BLaER1 treated with 17β-estradiol and CSF1 and Interleukin-3, amounts not matched to agents 10 nM and 100 nM (cell line): ENCODE results near the gene POU6F2.

ENCODE experiments used
- H3K27ac ChIP-seq, 11 experiments: shearing (Covaris generic); formaldehyde crosslinking; 2 replicates each; pipeline ENCODE4 v1.8.1; 2022
- H3K27me3 ChIP-seq, 11 experiments: shearing (Covaris generic); formaldehyde crosslinking; 2 replicates each; pipeline ENCODE4 v1.8.1; 2022
- H3K36me3 ChIP-seq, 11 experiments: shearing (Covaris generic); formaldehyde crosslinking; 2 replicates each; pipeline ENCODE4 v1.8.1; 2022
- H3K4me1 ChIP-seq, 10 experiments: shearing (Covaris generic); formaldehyde crosslinking; 2 replicates each; pipeline ENCODE4 v1.8.1; 2022
- H3K4me2 ChIP-seq, 11 experiments: shearing (Covaris generic); formaldehyde crosslinking; 2 replicates each; pipeline ENCODE4 v1.8.1; 2022
- H3K4me3 ChIP-seq, 10 experiments: shearing (Covaris generic); formaldehyde crosslinking; 2 replicates each; pipeline ENCODE4 v1.8.1; 2022
- H3K9ac ChIP-seq, 11 experiments: shearing (Covaris generic); formaldehyde crosslinking; 2 replicates each; pipeline ENCODE4 v1.8.1; 2022
- H3K9me3 ChIP-seq, 11 experiments: shearing (Covaris generic); formaldehyde crosslinking; replicated peaks in 1 of 11; 2 replicates each; pipeline ENCODE4 v1.8.1; 2022
- H4K20me1 ChIP-seq, 11 experiments: shearing (Covaris generic); formaldehyde crosslinking; 2 replicates each; pipeline ENCODE4 v1.8.1; 2022
- Cebpa-rat ChIP-seq, 11 experiments: shearing (Covaris generic); IDR thresholded peaks; 2 replicates each; pipeline ENCODE4 v1.8.1; 2022

The POU6F2 gene

GRCh38 chr7:39228946-39229345 is 251.2 kb downstream of the POU6F2 start:
- no peaks in the 10 kb centered on the region for H3K36me3 ChIP-seq
- H3K4me2 ChIP-seq, result no peak overlapping the region
- no peak for TF ChIP-seq Cebpa-rat (IDR thresholded peaks at IDR 0.05)
- no peak overlapping the region for H3K27ac ChIP-seq
- no peaks in the 10 kb centered on the region for H3K27me3 ChIP-seq
- no peaks in the 10 kb centered on the region for H3K9me3 ChIP-seq
- no peaks in the 10 kb centered on the region for H4K20me1 ChIP-seq
- H3K4me1 ChIP-seq, result no peaks in the 10 kb centered on the region
- H3K9ac ChIP-seq, result no peak overlapping the region
- H3K4me3 ChIP-seq, result no peak overlapping the region

- H4K20me1 ChIP-seq, result no peaks in the 10 kb centered on the region
- H3K4me2 ChIP-seq, result no peak overlapping the region
- H3K9me3 ChIP-seq, result no peaks in the 10 kb centered on the region
- H3K27me3 ChIP-seq, result no peaks in the 10 kb centered on the region
- no peaks in the 10 kb centered on the region for H3K36me3 ChIP-seq
- H3K9ac ChIP-seq, result no peak overlapping the region
- H3K27ac ChIP-seq, result no peak overlapping the region
- H3K4me3 ChIP-seq, result no peak overlapping the region
- H3K4me1 ChIP-seq, result peaks cover 0 to 10% (median 0%) of the 10 kb centered on the region in 10 experiments; a peak in 2 of 20 replicates
- no peak for TF ChIP-seq Cebpa-rat (IDR thresholded peaks at IDR 0.05)
These were observed 256.3 kb downstream of the POU6F2 start for GRCh38 chr7:39233851-39234529.

- TF ChIP-seq Cebpa-rat (IDR thresholded peaks at IDR 0.05), result no peak
- Histone ChIP-seq H3K4me1 (peaks cover 0 to 10% (median 0%) of the 10 kb centered on the region in 10 experiments; a peak in 2 of 20 replicates), H4K20me1 (no peaks in the 10 kb centered on the region), H3K27me3 (no peaks in the 10 kb centered on the region), H3K4me2 (no peak overlapping the region), H3K27ac (no peak overlapping the region), H3K36me3 (no peaks in the 10 kb centered on the region), H3K4me3 (no peak overlapping the region), H3K9ac (no peak overlapping the region), H3K9me3 (peaks cover 0 to 10% (median 6%) of the 10 kb centered on the region in 11 experiments; a peak in 6 of 22 replicates)
These were observed 260.6 kb downstream of the POU6F2 start for GRCh38 chr7:39238234-39238869.

- no peaks in the 10 kb centered on the region for H3K27me3 ChIP-seq
- H3K4me3 ChIP-seq, result no peak overlapping the region
- H3K4me1 ChIP-seq, result peaks cover 0 to 3% (median 0%) of the 10 kb centered on the region in 10 experiments; a peak in 2 of 20 replicates
- H3K27ac ChIP-seq, result no peak overlapping the region
- H3K4me2 ChIP-seq, result no peak overlapping the region
- no peaks in the 10 kb centered on the region for H4K20me1 ChIP-seq
- no peaks in the 10 kb centered on the region for H3K36me3 ChIP-seq
- no peak overlapping the region for H3K9ac ChIP-seq
- no peak for TF ChIP-seq Cebpa-rat (IDR thresholded peaks at IDR 0.05)
- peaks cover 0 to 10% (median 6%) of the 10 kb centered on the region in 11 experiments; a peak in 6 of 22 replicates for H3K9me3 ChIP-seq
These were observed 263.2 kb downstream of the POU6F2 start for GRCh38 chr7:39240864-39241263.

- Histone ChIP-seq H3K4me3 (no peak overlapping the region), H3K9me3 (peaks cover 0 to 2% (median 0%) of the 10 kb centered on the region in 11 experiments; a peak in 1 of 22 replicates), H3K36me3 (no peaks in the 10 kb centered on the region), H3K9ac (no peak overlapping the region), H3K27ac (no peak overlapping the region), H3K27me3 (no peaks in the 10 kb centered on the region), H4K20me1 (no peaks in the 10 kb centered on the region), H3K4me1 (no peaks in the 10 kb centered on the region), H3K4me2 (no peak overlapping the region)
- TF ChIP-seq Cebpa-rat (IDR thresholded peaks at IDR 0.05), result no peak
These were observed 269.9 kb downstream of the POU6F2 start for GRCh38 chr7:39247576-39247975.

GRCh38 chr7:39248041-39248691 is 270.5 kb downstream of the POU6F2 start:
- Histone ChIP-seq H3K27me3 (no peaks in the 10 kb centered on the region), H3K4me3 (no peak overlapping the region)

GRCh38 chr7:39248692-39249090 is 271.0 kb downstream of the POU6F2 start:
- H3K4me1 ChIP-seq, result no peaks in the 10 kb centered on the region
- H3K4me2 ChIP-seq, result no peak overlapping the region
- H3K27ac ChIP-seq, result no peak overlapping the region
- no peaks in the 10 kb centered on the region for H3K36me3 ChIP-seq
- H4K20me1 ChIP-seq, result no peaks in the 10 kb centered on the region
- H3K9ac ChIP-seq, result no peak overlapping the region
- H3K27me3 ChIP-seq, result no peaks in the 10 kb centered on the region
- no peak for TF ChIP-seq Cebpa-rat (IDR thresholded peaks at IDR 0.05)
- no peaks in the 10 kb centered on the region for H3K9me3 ChIP-seq
- no peak overlapping the region for H3K4me3 ChIP-seq

More at GRCh38 chr7:39248041-39248691, 270.5 kb downstream of the POU6F2 start:
- H3K9me3 ChIP-seq, result no peaks in the 10 kb centered on the region
- no peak for TF ChIP-seq Cebpa-rat (IDR thresholded peaks at IDR 0.05)
- no peak overlapping the region for H3K4me2 ChIP-seq
- no peak overlapping the region for H3K9ac ChIP-seq
- no peaks in the 10 kb centered on the region for H3K4me1 ChIP-seq
- no peak overlapping the region for H3K27ac ChIP-seq
- H4K20me1 ChIP-seq, result no peaks in the 10 kb centered on the region
- no peaks in the 10 kb centered on the region for H3K36me3 ChIP-seq

GRCh38 chr7:39249635-39250152 is 272.0 kb downstream of the POU6F2 start:
- Histone ChIP-seq H3K4me3 (no peak overlapping the region), H3K9ac (no peak overlapping the region), H4K20me1 (no peaks in the 10 kb centered on the region), H3K4me1 (no peaks in the 10 kb centered on the region), H3K36me3 (no peaks in the 10 kb centered on the region), H3K27ac (no peak overlapping the region), H3K27me3 (no peaks in the 10 kb centered on the region), H3K4me2 (no peak overlapping the region), H3K9me3 (no peaks in the 10 kb centered on the region)
- TF ChIP-seq Cebpa-rat (IDR thresholded peaks at IDR 0.05), result no peak

GRCh38 chr7:39252916-39253315 is 275.2 kb downstream of the POU6F2 start:
- H3K27ac ChIP-seq, result no peak overlapping the region
- no peaks in the 10 kb centered on the region for H3K9me3 ChIP-seq
- no peaks in the 10 kb centered on the region for H3K36me3 ChIP-seq
- no peak for TF ChIP-seq Cebpa-rat (IDR thresholded peaks at IDR 0.05)
- no peaks in the 10 kb centered on the region for H3K27me3 ChIP-seq
- no peaks in the 10 kb centered on the region for H4K20me1 ChIP-seq
- no peak overlapping the region for H3K4me2 ChIP-seq
- no peak overlapping the region for H3K9ac ChIP-seq
- no peaks in the 10 kb centered on the region for H3K4me1 ChIP-seq
- H3K4me3 ChIP-seq, result no peak overlapping the region
